Erythroblast (primary cell): ENCODE measurements around the gene TLE7.

ENCODE experiments used
- DNase-seq, 2 experiments: peaks; one replicate each; lab custom pipeline; 2025; lab: John Stamatoyannopoulos, UW
- GATA1 ChIP-seq: IDR thresholded peaks from 2 replicates; pipeline ENCODE4 v1.6.1; 2011; ENCODE audit warnings: low read depth, mild to moderate bottlenecking, control low read depth, low read length, moderate library complexity
- POLR2A ChIP-seq: IDR thresholded peaks from 2 replicates; pipeline ENCODE4 v1.6.1; 2011; ENCODE audit warnings: mild to moderate bottlenecking, low read length

TLE7 gene

DNA sequence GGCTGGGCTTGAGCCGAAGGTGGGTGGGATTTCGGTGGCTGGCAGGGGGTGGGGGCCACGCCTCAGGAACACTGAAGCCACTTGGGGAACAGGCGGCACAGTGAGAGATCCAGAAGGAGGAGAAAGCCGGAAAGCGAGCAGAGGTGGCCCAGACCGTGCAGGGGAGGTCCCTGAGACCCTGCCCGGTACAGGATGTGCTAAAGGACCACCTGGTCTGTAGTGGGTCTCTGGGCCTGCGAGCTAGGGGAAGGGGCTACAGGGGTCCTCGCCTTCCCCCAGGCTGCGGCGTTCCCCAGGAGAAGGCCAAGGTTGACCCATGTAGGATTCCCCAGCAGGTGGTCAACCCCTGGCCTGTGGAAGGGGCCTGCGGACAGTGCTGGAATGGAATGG, at the start of gene TLE7:
Gene TLE7 (minus strand): TSS at position 4 of the 390 bp plus-strand sequence. CDS start 8,730 bp downstream, outside the sequence.
- DNase-seq = no peak
- TF ChIP-seq GATA1 (no peak), POLR2A (no peak)

GRCh38 chr16:71491054-71491453, 49.2 kb upstream of the TLE7 start:
- DNase-seq = peak in 1 of 2 experiments; percentile 45
- TF ChIP-seq GATA1 (no peak), POLR2A (no peak)

GRCh38 chr16:71490361-71490760, 48.5 kb upstream of the TLE7 start:
- TF ChIP-seq GATA1 (no peak), POLR2A (no peak)
- peak; percentile 39 to 56 for DNase-seq

- TF ChIP-seq GATA1 (no peak), POLR2A (no peak)
- DNase-seq = no peak
Measured at GRCh38 chr16:71489122-71489521, 47.3 kb upstream of the TLE7 start, which contains the start of gene ZNF19. Gene ZNF19, minus strand, starts transcription at chr16:71489324. Its CDS starts 7,210 bp downstream, at chr16:71482114.

DNA sequence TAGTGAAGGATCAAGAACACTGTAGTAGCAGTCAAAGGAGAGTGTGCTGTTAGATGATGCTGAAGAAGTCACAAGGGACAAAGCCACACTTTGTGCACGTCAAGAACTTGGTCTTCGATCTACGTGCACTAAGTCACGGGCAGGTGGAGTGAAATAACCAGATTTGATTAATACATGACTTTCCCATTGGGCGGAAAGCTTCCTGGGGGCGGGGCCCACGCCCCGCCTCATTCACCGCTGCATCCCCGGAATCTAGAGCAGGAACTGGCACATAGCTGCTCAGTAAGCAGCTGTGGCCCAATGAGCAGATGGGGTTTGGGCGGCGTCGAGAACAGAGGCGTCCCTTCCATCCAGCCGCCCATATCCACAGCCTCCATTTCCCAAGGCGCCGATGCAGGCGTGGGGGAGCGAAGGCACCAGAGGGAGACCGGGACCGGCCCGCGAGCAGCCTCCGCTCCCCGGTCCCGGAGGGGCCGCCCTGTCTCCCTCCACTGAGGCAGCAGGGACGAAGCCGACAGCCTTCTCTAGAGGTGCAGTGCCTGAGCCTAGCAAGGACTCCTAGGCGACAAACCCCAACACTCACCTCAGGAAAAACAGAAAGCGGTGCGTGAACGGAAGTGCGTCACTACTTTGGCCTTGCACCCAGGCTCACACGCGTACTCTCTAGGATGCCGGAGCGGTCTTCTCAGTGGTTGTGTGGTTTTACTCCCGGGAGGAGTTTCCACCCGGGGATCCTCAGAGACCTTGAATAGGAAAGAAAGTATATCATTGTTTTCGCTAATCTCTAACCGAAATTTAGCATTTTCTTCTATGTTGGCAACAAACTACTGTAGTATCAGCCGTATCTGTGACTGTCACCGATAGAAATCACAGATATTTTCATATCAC, 42.4 kb upstream of the TLE7 start:
- TF ChIP-seq POLR2A = peak; percentile 98
- no peak for TF ChIP-seq GATA1
- DNase-seq = peak; percentile 92 to 93

GRCh38 chr16:71482569-71482968, 40.7 kb upstream of the TLE7 start:
- TF ChIP-seq POLR2A (no peak), GATA1 (no peak)

GRCh38 chr16:71480956-71481355, 39.1 kb upstream of the TLE7 start:
- TF ChIP-seq GATA1 (no peak), POLR2A (peak; percentile 47)
- peak; percentile 60 to 77 for DNase-seq

More at GRCh38 chr16:71482569-71482968, 40.7 kb upstream of the TLE7 start:
- DNase-seq = peak in 1 of 2 experiments; percentile 25

- DNase-seq = peak; percentile 81
- TF ChIP-seq GATA1 (no peak), POLR2A (no peak)
Measured at GRCh38 chr16:71479420-71479819, 37.6 kb upstream of the TLE7 start.

DNA sequence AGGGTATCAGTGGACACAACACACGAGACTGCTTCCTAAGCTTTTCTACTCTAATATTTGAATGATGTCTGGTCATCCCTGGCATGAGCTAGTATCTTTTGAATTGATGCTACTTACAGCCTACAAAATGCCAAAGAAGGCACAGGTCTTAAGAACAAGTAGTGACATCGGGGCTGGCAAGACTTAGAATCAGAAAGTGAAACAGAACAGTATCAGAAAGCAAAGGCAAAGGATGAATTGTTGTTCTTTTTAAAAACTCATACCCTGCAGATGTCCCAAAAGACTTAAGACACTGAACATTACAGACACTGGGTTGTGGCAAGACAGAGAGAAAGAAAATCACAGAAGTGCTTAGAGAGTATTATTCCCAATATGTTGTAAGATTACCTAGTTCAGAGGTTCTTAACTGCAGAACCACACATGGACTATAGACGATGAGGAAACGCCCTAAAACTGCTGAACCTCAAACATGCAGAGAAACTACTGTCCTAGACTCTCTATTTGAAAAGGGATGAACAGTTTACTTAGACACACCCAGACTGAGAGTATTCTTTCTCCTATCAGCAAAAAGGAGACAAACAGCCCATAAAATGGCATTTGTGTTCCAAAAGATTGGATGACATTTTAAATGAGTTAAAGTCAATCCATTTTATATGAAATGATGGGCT, 34.7 kb upstream of the TLE7 start:
- DNase-seq = no peak
- TF ChIP-seq GATA1 (no peak), POLR2A (no peak)

DNA sequence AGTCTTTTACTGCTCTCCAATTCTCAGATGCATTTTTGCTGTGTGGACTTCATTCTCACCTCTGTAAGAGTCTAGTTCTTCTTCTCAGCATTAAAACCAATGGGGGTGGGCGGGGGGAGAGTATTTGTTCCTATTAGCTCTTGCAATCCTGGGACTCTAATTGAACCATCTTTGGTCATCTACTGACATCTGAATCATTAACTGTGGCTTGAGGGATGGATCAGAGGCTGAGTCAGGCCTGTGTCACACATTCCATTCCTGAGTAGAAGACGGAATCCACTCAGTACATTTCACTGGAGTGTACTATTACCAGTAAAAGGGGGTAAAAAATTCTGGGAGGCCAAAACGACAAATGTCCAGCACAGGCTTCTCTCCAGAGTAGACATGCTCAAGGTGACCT, 33.0 kb upstream of the TLE7 start:
- TF ChIP-seq POLR2A (no peak), GATA1 (no peak)
- no peak for DNase-seq

GRCh38 chr16:71473891-71474290, 32.0 kb upstream of the TLE7 start:
- TF ChIP-seq GATA1 (no peak), POLR2A (no peak)
- DNase-seq = no peak

DNA sequence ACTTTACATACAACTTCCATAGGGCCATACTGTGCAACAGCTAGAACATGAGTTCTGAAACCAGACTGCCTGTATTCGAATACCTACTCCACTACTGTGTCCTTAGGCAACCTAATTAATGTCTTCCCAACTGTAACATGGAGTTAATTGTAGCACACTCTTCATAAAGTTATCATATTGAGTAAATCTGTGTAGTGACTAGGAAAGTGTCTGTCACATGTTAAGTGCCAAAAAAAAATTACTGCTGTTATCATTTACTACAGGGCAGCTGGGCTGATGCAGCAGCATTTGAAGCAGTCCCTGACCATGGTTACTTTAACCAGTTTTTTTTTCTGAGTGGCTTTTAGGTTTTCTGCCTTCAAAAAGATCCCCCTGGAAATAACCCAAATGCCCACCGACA, 31.1 kb upstream of the TLE7 start:
- TF ChIP-seq POLR2A = no peak
- TF ChIP-seq GATA1 = no peak
- no peak for DNase-seq

DNA sequence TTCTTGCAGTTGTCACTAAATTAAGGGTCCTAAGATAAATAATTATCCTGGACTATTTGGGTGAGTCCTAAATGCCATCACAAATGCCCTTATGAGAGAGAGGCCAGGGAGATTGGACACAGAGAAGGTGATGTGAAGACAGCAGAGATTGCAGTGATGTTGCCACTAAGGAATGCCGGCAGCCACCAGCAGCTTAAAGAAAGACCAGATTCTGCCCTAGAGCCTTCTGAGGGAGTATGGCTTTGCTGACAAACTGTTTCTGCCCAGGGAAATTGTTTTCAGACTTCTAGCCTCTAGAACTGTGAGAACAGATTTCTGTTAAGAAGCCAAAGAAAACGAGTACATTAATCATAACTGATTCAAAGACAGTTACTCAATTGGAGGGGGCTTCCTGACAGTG, 30.2 kb upstream of the TLE7 start:
- no peak for DNase-seq
- TF ChIP-seq GATA1 = no peak
- TF ChIP-seq POLR2A = no peak

DNA sequence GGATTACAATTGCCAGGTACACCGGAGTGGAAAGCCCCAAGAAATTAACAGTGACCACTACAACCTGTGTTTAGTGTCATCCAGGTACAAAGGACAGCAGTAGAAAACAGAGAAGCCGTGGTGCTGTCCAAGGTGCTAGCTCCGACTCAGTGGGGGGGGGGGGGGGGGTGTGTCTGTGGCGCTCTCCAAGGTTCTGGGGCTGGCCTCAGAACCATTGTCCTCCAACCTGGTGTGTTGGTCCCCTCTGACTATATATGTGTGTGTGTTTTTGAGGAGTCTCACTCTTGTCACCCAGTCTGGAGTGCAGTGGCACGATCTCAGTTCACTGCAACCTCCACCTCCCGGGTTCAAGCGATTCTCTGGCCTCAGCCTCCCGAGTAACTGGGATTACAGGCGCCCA, 26.0 kb upstream of the TLE7 start:
- TF ChIP-seq POLR2A (no peak), GATA1 (no peak)
- DNase-seq = peak; percentile 60 to 70
